ENCODE measurements around the gene ACTN4.
A peak's percentile ranks its signal among the peaks of the same experiment; 100 is the strongest.
"Not testable (repeated sequence)": the region's sequence is repeated elsewhere in the genome, so short reads cannot be mapped to it uniquely, and the experiment has no call there.

ACTN4 gene

DNA sequence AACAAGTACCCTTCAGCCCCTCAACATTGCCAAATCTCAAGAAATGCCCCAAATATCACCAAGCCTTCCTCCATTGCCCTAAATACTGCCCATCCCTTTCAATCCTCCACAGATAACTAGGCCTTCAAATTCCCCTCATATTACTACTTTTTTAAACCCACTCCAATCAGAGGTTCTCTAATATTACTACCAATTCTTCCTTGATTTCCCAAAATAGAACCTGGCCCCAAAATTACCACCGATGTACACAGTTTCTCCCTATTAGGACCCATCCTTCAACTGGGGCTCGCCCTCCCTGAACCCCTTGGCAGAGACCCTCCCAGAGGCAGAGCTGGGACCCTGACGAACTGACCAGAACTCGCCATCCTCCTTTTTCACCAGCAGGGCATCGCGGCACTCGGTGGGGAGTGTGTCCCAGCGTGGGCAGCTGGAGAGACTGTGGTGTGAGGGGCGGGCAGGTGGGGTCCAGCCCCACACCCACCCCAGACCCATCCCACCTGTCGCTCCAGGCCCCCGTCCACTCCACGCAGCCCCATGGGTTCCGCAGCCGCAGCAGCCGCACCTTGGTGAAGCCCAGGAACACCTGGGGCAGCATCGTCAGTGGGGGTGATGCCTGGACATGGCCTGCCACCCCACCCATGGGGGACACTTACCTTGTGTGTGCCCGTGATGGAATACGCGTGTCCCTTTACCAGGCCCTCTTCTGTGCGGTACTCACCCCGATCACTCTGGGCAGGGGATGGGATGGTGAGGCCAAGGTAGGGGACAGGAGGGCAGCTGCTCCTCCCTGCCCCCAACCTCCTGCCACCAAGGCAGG, 90.7 kb downstream of the ACTN4 start:
- no peak for DNase-seq (ENCODE audit: low read depth)

- DNase-seq (ENCODE audit: low read depth) = no peak
Measured at GRCh38 chr19:38739440-38740256, 92.2 kb downstream of the ACTN4 start.

DNA sequence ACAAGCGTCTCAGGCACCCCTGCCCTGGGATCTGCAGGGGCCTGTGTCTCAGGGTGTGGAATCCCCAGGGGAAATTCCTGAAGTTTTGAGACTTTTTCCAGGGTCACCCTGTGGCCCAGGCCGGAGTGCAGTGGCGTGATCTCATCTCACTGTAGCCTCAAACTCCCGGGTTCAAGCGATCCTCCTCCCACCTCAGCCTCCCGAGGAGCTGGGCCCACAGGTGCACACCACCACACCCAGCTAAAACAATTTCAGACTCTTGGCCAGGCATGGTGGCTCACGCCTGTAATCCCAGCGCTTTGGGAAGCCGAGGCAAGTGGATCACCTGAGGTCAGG, 92.8 kb downstream of the ACTN4 start:
- no peak for DNase-seq (ENCODE audit: low read depth)

DNA sequence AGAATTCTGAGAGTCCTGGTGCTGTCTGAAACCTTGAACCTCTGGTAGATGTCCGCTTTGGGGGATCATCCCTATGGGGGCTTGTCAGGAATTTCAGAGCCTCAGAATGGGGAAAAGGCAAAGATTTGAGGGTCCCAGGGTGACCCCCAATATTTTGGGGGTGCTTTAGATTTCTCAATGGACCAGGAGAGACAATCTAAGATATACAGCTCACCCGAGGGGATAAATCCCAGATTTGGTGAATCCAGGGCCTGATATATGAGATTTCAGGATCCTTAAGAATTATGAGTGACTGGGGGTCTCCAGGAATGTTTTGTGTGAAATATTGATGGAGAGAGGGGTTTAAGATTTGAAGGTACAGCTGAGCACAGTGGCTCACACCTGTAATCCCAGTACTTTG, 93.5 kb downstream of the ACTN4 start:
- no peak for DNase-seq (ENCODE audit: low read depth)

DNA sequence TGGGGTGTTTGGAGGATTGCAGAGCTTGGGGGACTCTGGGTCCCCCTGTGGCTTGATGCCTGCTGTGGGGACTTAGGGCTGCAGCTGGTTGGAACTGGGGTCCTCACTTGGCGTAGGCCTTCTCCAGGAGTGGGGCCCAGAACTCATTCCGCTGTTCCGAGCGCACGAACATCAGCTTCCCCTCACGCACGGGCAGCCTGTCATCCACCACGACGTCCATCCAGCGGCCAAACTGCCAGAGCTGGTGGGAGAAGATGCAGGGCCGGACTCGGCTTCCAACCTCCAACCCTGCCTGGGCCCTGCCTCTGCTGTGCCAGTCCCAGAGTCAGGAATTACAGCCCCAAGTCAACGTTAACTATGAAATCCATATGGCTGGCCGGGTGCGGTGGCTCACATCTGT, 94.2 kb downstream of the ACTN4 start:
- DNase-seq (ENCODE audit: low read depth) = no peak

- DNase-seq (ENCODE audit: low read depth) = no peak
Measured at GRCh38 chr19:38742296-38742695, 94.8 kb downstream of the ACTN4 start.

DNA sequence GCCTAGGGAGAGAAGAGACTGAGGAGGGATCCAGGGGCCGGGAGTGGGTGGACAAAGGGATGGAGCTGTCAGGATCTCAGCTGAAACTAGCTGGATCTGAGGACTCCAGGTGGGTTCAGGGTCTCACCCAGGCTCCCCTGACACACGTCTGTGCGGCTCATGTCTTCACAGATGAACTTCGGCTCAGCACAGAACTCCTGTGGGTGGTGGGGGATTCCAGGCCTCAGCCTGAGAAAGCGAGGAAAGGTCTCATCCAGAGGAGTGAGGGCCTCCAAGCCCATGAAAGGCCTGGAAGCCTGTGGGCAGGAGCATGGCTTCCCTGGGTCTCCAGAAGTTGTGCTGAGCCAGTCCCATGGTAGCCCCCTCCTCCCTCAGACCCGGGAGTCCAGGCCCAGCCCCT, 95.5 kb downstream of the ACTN4 start:
- DNase-seq (ENCODE audit: low read depth) = no peak

- no peak for DNase-seq (ENCODE audit: low read depth)
Measured at GRCh38 chr19:38743394-38744297, 96.2 kb downstream of the ACTN4 start.

GRCh38 chr19:38744298-38744681, 96.8 kb downstream of the ACTN4 start, which contains the start of gene CAPN12:
Gene CAPN12 (minus strand): TSS chr19:38744474. CDS start chr19:38744165, 309 bp downstream.
- no peak for DNase-seq (ENCODE audit: low read depth)

- no peak for DNase-seq (ENCODE audit: low read depth)
Measured at GRCh38 chr19:38744874-38745273, 97.4 kb downstream of the ACTN4 start.

GRCh38 chr19:38745316-38745715, 97.9 kb downstream of the ACTN4 start:
- no peak for DNase-seq (ENCODE audit: low read depth)

GRCh38 chr19:38753783-38754182, 106.3 kb downstream of the ACTN4 start:
- not testable (repeated sequence) for DNase-seq (ENCODE audit: low read depth)

DNA sequence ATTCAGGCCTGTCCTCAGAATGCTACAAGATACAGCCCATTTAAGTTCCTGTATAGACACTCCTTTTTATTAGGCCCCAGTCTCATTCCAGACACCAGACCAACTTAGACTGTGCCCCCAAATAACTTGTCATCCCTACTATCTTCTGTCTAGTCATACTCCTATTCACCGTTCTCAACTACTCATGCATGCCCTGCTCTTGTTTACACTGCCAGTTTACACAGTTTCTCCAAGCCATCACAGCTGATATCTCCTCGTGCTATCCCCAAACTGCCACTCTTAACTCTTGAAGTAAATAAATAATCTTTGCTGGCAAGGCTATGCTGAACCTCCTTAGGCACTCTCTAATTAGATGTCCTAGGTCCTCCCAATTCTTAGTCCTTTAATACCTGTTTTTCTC, 106.7 kb downstream of the ACTN4 start:
- DNase-seq (ENCODE audit: low read depth) = not testable (repeated sequence)

DNA sequence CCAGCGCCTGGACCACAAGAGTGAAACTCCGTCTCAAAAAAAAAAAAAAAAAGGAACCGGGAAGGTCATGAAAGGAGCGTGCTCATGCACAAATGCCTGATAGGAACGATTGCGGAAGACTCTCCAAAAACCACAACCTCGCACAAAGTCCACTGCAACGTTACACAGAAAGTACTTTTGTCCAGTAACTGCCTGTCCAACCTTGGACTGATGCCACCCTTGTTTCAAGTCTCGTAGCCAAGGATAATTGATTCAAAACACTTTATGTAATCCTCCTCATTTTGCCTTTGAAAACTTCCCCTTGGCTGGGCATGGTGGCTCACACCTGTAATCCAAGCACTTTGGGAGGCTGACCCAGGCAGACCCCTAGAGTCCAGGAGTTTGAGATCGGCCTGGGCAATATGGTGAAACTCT, 112.1 kb downstream of the ACTN4 start:
- no peak for DNase-seq (ENCODE audit: low read depth)

- DNase-seq (ENCODE audit: low read depth) = not testable (repeated sequence)
Measured at GRCh38 chr19:38760805-38761517, 113.5 kb downstream of the ACTN4 start.

DNA sequence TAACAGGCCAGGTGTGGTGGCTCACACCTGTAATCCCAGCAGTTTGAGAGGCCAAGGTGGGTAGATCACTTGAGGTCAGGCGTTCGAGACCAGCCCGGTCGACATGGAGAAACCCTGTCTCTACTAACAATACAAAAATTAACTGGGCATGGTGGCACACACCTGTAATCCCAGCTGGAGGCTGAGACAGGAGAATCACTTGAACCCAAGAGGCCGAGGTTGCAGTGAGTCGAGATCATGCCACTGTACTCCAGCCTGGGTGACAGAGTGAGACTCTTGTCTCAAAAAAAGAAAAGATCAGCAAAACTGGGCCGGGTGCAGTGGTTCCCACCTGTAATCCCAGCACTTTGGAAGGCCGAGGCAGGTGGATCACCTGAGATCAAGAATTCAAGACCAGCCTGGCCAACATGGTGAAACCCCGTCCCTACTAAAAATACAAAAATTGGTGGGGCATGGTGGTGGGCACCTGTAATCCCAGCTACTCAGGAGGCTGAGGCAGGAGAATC, 114.5 kb downstream of the ACTN4 start:
- not testable (repeated sequence) for DNase-seq (ENCODE audit: low read depth)

- DNase-seq (ENCODE audit: low read depth) = no peak
Measured at GRCh38 chr19:38763795-38764220, 116.4 kb downstream of the ACTN4 start.

GRCh38 chr19:38765214-38765613, 117.8 kb downstream of the ACTN4 start:
- DNase-seq (ENCODE audit: low read depth) = no peak

GRCh38 chr19:38766276-38767047, 119.0 kb downstream of the ACTN4 start:
- no peak for DNase-seq (ENCODE audit: low read depth)

DNA sequence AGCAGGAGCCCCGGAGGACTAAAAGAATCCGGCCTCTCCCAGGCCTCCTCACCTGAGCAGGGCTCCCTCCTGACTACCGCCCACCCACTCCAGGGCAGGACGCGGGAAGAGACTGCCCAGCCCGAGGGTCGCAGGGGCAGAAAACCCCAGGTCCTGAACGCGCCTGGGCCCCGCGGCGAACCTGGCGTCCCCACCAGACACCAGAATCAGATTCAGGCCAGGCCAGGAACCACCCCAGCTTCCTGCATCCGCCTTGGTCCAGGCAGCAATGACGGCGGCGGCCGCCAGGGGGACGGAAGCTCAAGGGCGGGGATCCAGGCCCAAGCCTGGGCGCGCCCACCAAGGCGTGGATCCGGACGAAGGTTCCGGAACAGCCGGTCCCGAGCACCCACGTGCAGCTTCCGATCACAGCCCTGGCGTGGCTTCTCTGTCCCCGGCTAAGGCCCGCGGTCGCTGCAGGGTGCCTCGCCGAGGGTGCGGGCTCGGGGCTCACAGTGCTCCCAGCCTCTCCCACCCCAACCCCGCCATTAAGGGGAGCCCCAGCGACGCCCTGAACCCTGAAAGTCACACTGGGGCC, 122.3 kb downstream of the ACTN4 start:
- peak; percentile 33 for DNase-seq (ENCODE audit: low read depth)

Data from stromal cell of bone marrow (primary cell).